MM.1S (cell line): ENCODE results near the gene EVA1A.

Source experiments
- CTCF ChIP-seq: fragments of 300-600 bp; sonication (generic); IDR thresholded peaks from 2 replicates; pipeline ENCODE4 v1.5.1; 2016; ENCODE audit warnings: antibody characterized with exemption, low read length, mixed read lengths
- EZH2 ChIP-seq: fragments of 300-600 bp; sonication (generic); optimal IDR thresholded peaks from 2 replicates; pipeline ENCODE3; 2017; ENCODE audit warnings: low read depth, mild to moderate bottlenecking, antibody characterized with exemption, low read length, mixed read lengths

GRCh38 chr2:75570948-75571729 is 10.4 kb upstream of the EVA1A start:
- TF ChIP-seq CTCF: no peak
- TF ChIP-seq EZH2: no peak
